LNCAP (cell line): Measurements from ENCODE around the gene MRPL40.

Experiments used
- CTCF ChIP-seq: fragments of 450-650 bp; IDR thresholded peaks from 2 replicates; pipeline ENCODE4 v1.5.1; 2017; ENCODE audit warnings: mild to moderate bottlenecking

Gene MRPL40

GRCh38 chr22:19463008-19463407 is 30.7 kb downstream of the MRPL40 start:
- TF ChIP-seq CTCF: no peak

- TF ChIP-seq CTCF: no peak
These were observed 31.4 kb downstream of the MRPL40 start for GRCh38 chr22:19463491-19464469.

GRCh38 chr22:19464546-19464945 is 32.2 kb downstream of the MRPL40 start:
- TF ChIP-seq CTCF: no peak

- no peak for TF ChIP-seq CTCF
These were observed 32.6 kb downstream of the MRPL40 start for GRCh38 chr22:19464975-19465374.

GRCh38 chr22:19466126-19466716 is 33.9 kb downstream of the MRPL40 start:
- TF ChIP-seq CTCF: no peak

GRCh38 chr22:19466848-19467752 is 34.8 kb downstream of the MRPL40 start:
- TF ChIP-seq CTCF: no peak

GRCh38 chr22:19467912-19468311 is 35.6 kb downstream of the MRPL40 start:
- no peak for TF ChIP-seq CTCF
